Heart right ventricle (tissue), 16 donors: ENCODE results near the gene FAAP20. TPM values are rescaled to one million over a fixed set of nuclear protein-coding genes. Genes with fewer than 3 reads are reported as not detected.

Experiments used
- ATAC-seq, 8 donors: fragments of 200-7000 bp; cut with Tn5 transposase; one replicate each; pipeline ENCODE4 v1.9.1; 2020; ENCODE audit warnings: mild to moderate bottlenecking in 8 of 8, moderate library complexity in 8 of 8, moderate number of reproducible peaks in 1 of 8
- DNase-seq, 2 donors: peaks; one replicate each; pipeline ENCODE4 v3.0.0-alpha.2; 2020
- H3K27ac ChIP-seq, 10 donors: fragments of 200-600 bp; sonication (generic) in 2 of 10; one replicate each; pipeline versions ENCODE4 v1.5.0 to v1.8.0; 2020 to 2022; ENCODE audit warnings: mild to moderate bottlenecking in 3 of 10
- H3K27me3 ChIP-seq, 7 donors: fragments of 200-600 bp; one replicate each; pipeline ENCODE4 v1.8.0; 2021 to 2022; ENCODE audit warnings: mild to moderate bottlenecking in 2 of 7
- H3K36me3 ChIP-seq, 9 donors: fragments of 200-600 bp; sonication (generic) in 1 of 9; one replicate each; pipeline versions ENCODE4 v1.5.0 to v1.8.0; 2020 to 2022; ENCODE audit warnings: mild to moderate bottlenecking in 2 of 9
- H3K4me1 ChIP-seq, 9 donors: fragments of 200-600 bp; sonication (generic) in 1 of 9; one replicate each; pipeline versions ENCODE4 v1.5.0 to v1.8.0; 2020 to 2022; ENCODE audit warnings: mild to moderate bottlenecking in 4 of 9
- H3K4me3 ChIP-seq, 10 donors: fragments of 200-600 bp; sonication (generic) in 2 of 10; one replicate each; pipeline versions ENCODE4 v1.5.0 to v1.8.0; 2020 to 2022; ENCODE audit warnings: mild to moderate bottlenecking in 7 of 10, moderate library complexity in 2 of 10
- H3K9me3 ChIP-seq, 11 donors: fragments of 200-600 bp in 10 of 11; sonication (generic) in 2 of 11; one replicate each; pipeline versions ENCODE4 v1.5.0 to v1.8.0; 2013 to 2022; ENCODE audit warnings: mild to moderate bottlenecking in 2 of 11, control low read depth in 1 of 11, moderate library complexity in 1 of 11
- WGBS, 2 donors: extraction: QIAGEN DNeasy Blood & Tissue Kit; methylation state at CpG; one replicate each; pipeline ENCODE4 v1.1.7; 2013; ENCODE audit warnings: inconsistent platforms in 1 of 2; 5-methylcytosine and 5-hydroxymethylcytosine counted together
- intact Hi-C, 10 donors: fragments of 100-400 bp; cut with DNase I; formaldehyde crosslinking; loops; one replicate each; pipeline versions ENCODE4 v1.11.1 to v1.14.2; 2022
- polyA plus RNA-seq, 2 donors: library from polyadenylated mRNA; stranded (reverse); fragments of 200-250 nt; gene quantifications; one replicate each; pipeline ENCODE4 v1.2.3, GENCODE V29; 2013
- total RNA-seq, 10 donors: library from RNA; stranded (reverse); fragmentation: NEBNext Ultra II Directional in 3 of 10; extraction: Animal tissue kit (Norgen Biotek cat#: 25700) in 3 of 10; gene quantifications; one replicate each; pipeline versions ENCODE4 v1.2.1 to v1.2.4, GENCODE V29; 2021 to 2023
- TF ChIP-seq, protein P1 (sequence below), 9 donors: fragments of 200-600 bp; sonication (generic) in 2 of 9; IDR thresholded peaks; one replicate each; pipeline versions ENCODE4 v1.5.0 to v1.8.0; 2021 to 2022; ENCODE audit warnings: antibody characterized with exemption in 9 of 9, mild to moderate bottlenecking in 5 of 9, moderate library complexity in 1 of 9
- donor health status: Arrhythmogenic right ventricular cardiomyopathy.
- donor health status: ischemic (EF 13 %, LVEDD 7.1; RV severe dilation, severe dysfunction).
- donor health status: healthy with polysubstance abuse.
- donor health status: DM: no; HTN: yes; CAD: no.
- donor health status: DM: no; HTN: no; CAD: no.
- donor health status: ischemic (EF 25% LVEDD 6.9; RV normal size, moderate dysfunction).
- donor health status: ischemic (EF 25% LVEDD 5.7; RV mildly dilated, moderate dysfunction).
- donor health status: healthy.
- donor health status: DM: yes; HTN: yes; CAD: no.
- donor health status: Ischemic cardiomyopathy.
- donor health status: ischemic (EF 35%, LVEDD 5.7; RV mildly dilated, moderate dysfunction).
- donor health status: nonischemic (EF 11% LVEDD 7.7; RV severe dilation, severe dysfunction).
- donor health status: DM: yes; HTN: yes; CAD: no.
- donor health status: PGD.
- donor health status: ischemic (EF 29% LVEDD 5.4; RV normal size, mild dysfunction).
- donor health status: nonischemic (EF 23%, LVEDD 6.1; RV moderate dilation, normal function).

Gene FAAP20
- total and polyA plus RNA-seq, 12 donors = 30.9 to 83.6 (median 38.6) TPM

DNA sequence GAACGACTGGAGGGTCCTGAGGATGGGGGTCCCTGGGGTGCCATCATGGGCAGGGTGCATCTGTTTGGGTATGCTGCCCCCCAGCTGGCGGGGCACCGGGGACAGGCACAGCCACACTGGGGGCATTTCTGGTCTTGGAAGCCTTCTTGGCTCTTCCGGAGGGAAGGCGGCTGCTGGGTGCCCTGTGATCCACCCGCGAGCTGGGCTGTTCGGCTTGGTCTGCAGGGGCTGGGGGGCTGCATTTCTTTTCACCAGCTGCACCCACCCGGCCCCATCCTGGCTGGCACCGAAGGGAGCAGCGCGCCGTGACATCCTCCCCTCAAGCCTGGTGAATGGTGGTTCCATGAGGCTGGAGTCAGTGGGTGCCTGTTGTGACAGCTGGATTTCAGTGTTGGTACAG, 12.2 kb downstream of the FAAP20 start:
- WGBS, 2 donors = 95% methylated on average over 13 of the region's 13 CpGs
- no peak overlapping the region for H3K27ac ChIP-seq
- H3K4me3 ChIP-seq = no peak overlapping the region
- DNase-seq (no peak), ATAC-seq (no peak)
- intact Hi-C loops = loop anchor here in 1 of 10 donors (10.0 kb wide), 1 partner anchor 48 kb away; no protein-coding TSS in a partner anchor
- no peaks in the 10 kb centered on the region for H3K4me1 ChIP-seq
- H3K9me3 ChIP-seq = no peaks in the 10 kb centered on the region
- peaks cover 0 to 25% (median 0%) of the 10 kb centered on the region in 9 donors for H3K36me3 ChIP-seq
- no peaks in the 10 kb centered on the region for H3K27me3 ChIP-seq
- TF ChIP-seq, protein P1, sequence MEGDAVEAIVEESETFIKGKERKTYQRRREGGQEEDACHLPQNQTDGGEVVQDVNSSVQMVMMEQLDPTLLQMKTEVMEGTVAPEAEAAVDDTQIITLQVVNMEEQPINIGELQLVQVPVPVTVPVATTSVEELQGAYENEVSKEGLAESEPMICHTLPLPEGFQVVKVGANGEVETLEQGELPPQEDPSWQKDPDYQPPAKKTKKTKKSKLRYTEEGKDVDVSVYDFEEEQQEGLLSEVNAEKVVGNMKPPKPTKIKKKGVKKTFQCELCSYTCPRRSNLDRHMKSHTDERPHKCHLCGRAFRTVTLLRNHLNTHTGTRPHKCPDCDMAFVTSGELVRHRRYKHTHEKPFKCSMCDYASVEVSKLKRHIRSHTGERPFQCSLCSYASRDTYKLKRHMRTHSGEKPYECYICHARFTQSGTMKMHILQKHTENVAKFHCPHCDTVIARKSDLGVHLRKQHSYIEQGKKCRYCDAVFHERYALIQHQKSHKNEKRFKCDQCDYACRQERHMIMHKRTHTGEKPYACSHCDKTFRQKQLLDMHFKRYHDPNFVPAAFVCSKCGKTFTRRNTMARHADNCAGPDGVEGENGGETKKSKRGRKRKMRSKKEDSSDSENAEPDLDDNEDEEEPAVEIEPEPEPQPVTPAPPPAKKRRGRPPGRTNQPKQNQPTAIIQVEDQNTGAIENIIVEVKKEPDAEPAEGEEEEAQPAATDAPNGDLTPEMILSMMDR (IDR thresholded peaks at IDR 0.05) = no peak

DNA sequence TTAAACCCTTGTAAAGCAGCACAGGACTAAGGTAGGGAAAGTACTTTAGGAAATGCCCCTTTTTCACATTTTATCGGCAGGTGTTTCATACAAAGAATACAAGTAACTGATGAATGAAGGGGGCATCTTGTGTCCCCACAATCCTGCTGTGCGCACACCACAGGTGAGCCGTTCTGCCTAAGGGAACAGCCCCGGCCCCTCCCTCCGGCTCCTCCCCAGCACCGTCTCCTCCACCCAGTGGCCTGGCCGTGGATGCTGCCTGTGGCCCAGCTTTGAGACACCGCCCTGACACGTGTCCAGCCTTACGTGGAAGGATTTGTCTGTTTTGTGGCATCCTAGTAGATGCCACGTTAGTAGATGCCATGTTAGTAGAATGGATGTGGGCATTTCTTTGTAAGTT, 12.8 kb downstream of the FAAP20 start:
- DNase-seq (no peak), ATAC-seq (no peak)
- TF ChIP-seq, protein P1 (IDR thresholded peaks at IDR 0.05) = no peak

DNA sequence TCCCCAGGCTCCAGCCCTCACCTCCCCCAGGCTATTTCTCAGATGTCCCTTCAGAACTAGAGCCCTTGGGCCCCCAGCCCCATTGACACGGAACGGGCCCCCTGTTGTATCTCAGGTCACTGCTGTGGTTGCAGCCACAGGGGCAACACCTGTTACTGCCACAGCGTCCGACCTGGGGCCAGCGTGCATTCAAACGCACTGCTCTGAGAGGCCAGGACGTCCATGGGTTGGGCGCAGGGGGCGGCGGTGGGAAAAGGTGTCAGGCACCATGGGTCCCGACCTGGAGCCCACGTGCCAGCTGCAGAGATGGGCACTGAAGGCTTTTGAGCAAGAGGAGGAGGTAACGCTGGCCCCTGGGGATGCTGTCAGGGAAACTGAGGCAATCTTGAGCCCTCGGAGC, 13.3 kb downstream of the FAAP20 start:
- intact Hi-C loops = loop anchor here in 1 of 10 donors (10.0 kb wide), 1 partner anchor 46 kb away; no protein-coding TSS in a partner anchor
- no peaks in the 10 kb centered on the region for H3K4me1 ChIP-seq

More for the DNA sequence above, 12.8 kb downstream of the FAAP20 start:
- no peak overlapping the region for H3K27ac ChIP-seq
- H3K4me1 ChIP-seq = no peaks in the 10 kb centered on the region
- 88 to 95% methylated on average over 11 of the region's 11 CpGs for WGBS, 2 donors
- H3K4me3 ChIP-seq = no peak overlapping the region
- H3K9me3 ChIP-seq = no peaks in the 10 kb centered on the region
- H3K36me3 ChIP-seq = peaks cover 0 to 25% (median 0%) of the 10 kb centered on the region in 9 donors
- H3K27me3 ChIP-seq = no peaks in the 10 kb centered on the region
- intact Hi-C loops = loop anchor here in 1 of 10 donors (10.0 kb wide), 1 partner anchor 47 kb away; no protein-coding TSS in a partner anchor

DNA sequence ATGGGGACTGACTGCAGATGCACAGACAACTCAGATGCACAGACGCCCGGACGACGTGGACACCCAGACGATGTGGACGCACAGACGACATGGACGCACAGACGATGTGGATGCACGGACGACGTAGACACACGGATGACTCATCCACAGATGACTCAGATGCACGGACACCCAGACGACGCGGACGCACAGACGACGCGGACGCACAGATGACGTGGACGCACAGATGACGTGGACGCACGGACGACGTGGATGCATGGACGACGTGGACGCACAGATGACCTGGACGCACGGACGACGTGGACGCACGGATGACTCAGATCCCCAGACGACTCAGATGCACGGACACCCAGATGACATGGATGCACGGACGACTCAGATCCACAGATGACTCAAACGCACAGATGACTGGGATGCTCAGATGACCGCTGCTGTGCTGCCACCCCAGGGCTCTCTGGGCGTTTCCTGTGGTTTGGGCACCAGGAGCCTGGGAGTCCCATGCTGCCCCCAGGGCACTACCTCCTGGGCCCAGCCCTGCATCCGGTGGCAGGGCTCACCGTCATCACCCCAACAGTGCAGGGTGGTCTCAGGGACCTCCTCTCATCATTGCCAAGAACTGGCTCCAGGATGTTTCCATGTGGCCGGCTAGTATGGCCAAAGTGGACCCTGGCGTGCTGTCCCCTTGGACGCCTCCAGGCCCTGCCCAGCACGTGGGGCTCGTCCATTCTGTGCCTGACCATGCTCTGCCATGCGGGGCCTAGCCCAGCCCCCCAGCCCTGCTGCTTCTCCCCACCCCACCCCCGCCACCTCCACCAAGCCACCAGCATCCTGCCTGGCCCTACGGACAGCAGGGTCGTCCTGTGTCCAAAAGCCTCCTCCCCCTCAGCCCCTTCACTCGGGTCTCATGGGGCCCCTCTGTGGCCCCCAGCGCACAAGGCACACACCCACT, 14.0 kb downstream of the FAAP20 start:
- TF ChIP-seq, protein P1 (IDR thresholded peaks at IDR 0.05) = no peak
- no peak for DNase-seq
- Histone ChIP-seq H3K36me3 (peaks cover 0 to 19% (median 0%) of the 10 kb centered on the region in 9 donors), H3K4me1 (no peaks in the 10 kb centered on the region), H3K9me3 (no peaks in the 10 kb centered on the region), H3K27me3 (no peaks in the 10 kb centered on the region), H3K27ac (no peak overlapping the region), H3K4me3 (no peak overlapping the region)
- ATAC-seq = no peak
- intact Hi-C loops = loop anchor here in 1 of 10 donors (10.0 kb wide), 1 partner anchor 46 kb away; no protein-coding TSS in a partner anchor
- WGBS, 2 donors = 90 to 92% methylated on average over 58 of the region's 58 CpGs

More for the DNA sequence above, 13.3 kb downstream of the FAAP20 start:
- peaks cover 0 to 22% (median 0%) of the 10 kb centered on the region in 9 donors for H3K36me3 ChIP-seq
- 92% methylated on average over 14 of the region's 14 CpGs for WGBS, 2 donors
- H3K4me3 ChIP-seq = no peak overlapping the region
- no peak overlapping the region for H3K27ac ChIP-seq
- TF ChIP-seq, protein P1 (IDR thresholded peaks at IDR 0.05) = no peak
- ATAC-seq (no peak), DNase-seq (no peak)
- H3K27me3 ChIP-seq = no peaks in the 10 kb centered on the region
- H3K9me3 ChIP-seq = no peaks in the 10 kb centered on the region
